Liver (tissue), 9 donors: ENCODE measurements around the gene NLRP6. TPM values are rescaled to one million over a fixed set of nuclear protein-coding genes. Genes with fewer than 3 reads are reported as not detected.

Source experiments
- DNase-seq: peaks from one replicate; pipeline ENCODE4 v3.0.0-alpha.2; 2017; ENCODE audit warnings: low spot score
- H3K27ac ChIP-seq, 2 donors: one replicate each; pipeline ENCODE4 v1.7.0; 2013; ENCODE audit warnings: inconsistent platforms in 2 of 2, low read length in 2 of 2, control low read depth in 1 of 2, low read depth in 1 of 2, mild to moderate bottlenecking in 1 of 2
- H3K27me3 ChIP-seq, 4 donors: one replicate each; pipeline versions ENCODE4 v1.6.1 to v1.7.0; 2013; ENCODE audit warnings: low read length in 3 of 4, inconsistent platforms in 1 of 4, mild to moderate bottlenecking in 1 of 4, moderate library complexity in 1 of 4; ENCODE audit not compliant: control insufficient read depth in 4 of 4, insufficient read depth in 4 of 4
- H3K36me3 ChIP-seq, 4 donors: one replicate each; pipeline versions ENCODE4 v1.6.1 to v1.7.0; 2013; ENCODE audit warnings: low read length in 3 of 4, mild to moderate bottlenecking in 3 of 4, low read depth in 1 of 4, moderate library complexity in 1 of 4; ENCODE audit not compliant: control insufficient read depth in 4 of 4, insufficient read depth in 3 of 4
- H3K4me1 ChIP-seq, 4 donors: one replicate each; pipeline versions ENCODE4 v1.6.1 to v1.7.0; 2013; ENCODE audit warnings: low read length in 3 of 4, mild to moderate bottlenecking in 3 of 4, moderate library complexity in 1 of 4; ENCODE audit not compliant: control insufficient read depth in 4 of 4, insufficient read depth in 4 of 4
- H3K4me3 ChIP-seq, 3 donors: one replicate each; pipeline versions ENCODE4 v1.6.1 to v1.7.0; 2013; ENCODE audit warnings: low read length in 3 of 3, control low read depth in 1 of 3, low read depth in 1 of 3, mild to moderate bottlenecking in 1 of 3
- H3K9ac ChIP-seq, 2 donors: one replicate each; pipeline ENCODE4 v1.7.0; 2013; ENCODE audit warnings: low read length in 2 of 2, mild to moderate bottlenecking in 2 of 2, moderate library complexity in 2 of 2, control low read depth in 1 of 2, low read depth in 1 of 2
- H3K9me3 ChIP-seq, 4 donors: one replicate each; pipeline versions ENCODE4 v1.6.1 to v1.7.0; 2013; ENCODE audit warnings: low read length in 3 of 4; ENCODE audit not compliant: control insufficient read depth in 4 of 4
- EGR1 ChIP-seq, 2 donors: IDR thresholded peaks; 2 replicates each; pipeline ENCODE4 v1.6.1; 2016 to 2018; ENCODE audit warnings: antibody characterized with exemption in 2 of 2, low read depth in 2 of 2
- FOXA1 ChIP-seq: IDR thresholded peaks from 2 replicates; pipeline ENCODE4 v1.6.1; 2016; ENCODE audit warnings: antibody characterized with exemption
- FOXA2 ChIP-seq: IDR thresholded peaks from 2 replicates; pipeline ENCODE4 v1.6.1; 2016; ENCODE audit warnings: antibody characterized with exemption
- GABPA ChIP-seq, 2 donors: IDR thresholded peaks in 1 of 2; conservative IDR thresholded peaks in 1 of 2; 2 replicates each; pipeline ENCODE4 v1.6.1; 2016; ENCODE audit warnings: antibody characterized with exemption in 2 of 2, mild to moderate bottlenecking in 1 of 2, moderate library complexity in 1 of 2
- HNF4A ChIP-seq, 2 donors: conservative IDR thresholded peaks; 2 replicates each; pipeline ENCODE4 v1.6.1; 2016; ENCODE audit warnings: antibody characterized with exemption in 2 of 2, mild to moderate bottlenecking in 2 of 2
- HNF4G ChIP-seq: IDR thresholded peaks from 2 replicates; pipeline ENCODE4 v1.6.1; 2016; ENCODE audit warnings: antibody characterized with exemption
- JUND ChIP-seq, 2 donors: IDR thresholded peaks; 2 replicates each; pipeline ENCODE4 v1.6.1; 2016; ENCODE audit warnings: antibody characterized with exemption in 2 of 2
- RAD21 ChIP-seq, 2 donors: IDR thresholded peaks; 2 replicates each; pipeline ENCODE4 v1.6.1; 2016; ENCODE audit warnings: antibody characterized with exemption in 2 of 2, mild to moderate bottlenecking in 2 of 2
- RXRA ChIP-seq, 2 donors: IDR thresholded peaks; 2 replicates each; pipeline ENCODE4 v1.6.1; 2017 to 2018; ENCODE audit warnings: antibody characterized with exemption in 2 of 2, mild to moderate bottlenecking in 1 of 2
- SP1 ChIP-seq: IDR thresholded peaks from 2 replicates; pipeline ENCODE4 v1.6.1; 2018; ENCODE audit warnings: antibody characterized with exemption, mild to moderate bottlenecking
- YY1 ChIP-seq: IDR thresholded peaks from 2 replicates; pipeline ENCODE4 v1.6.1; 2016; ENCODE audit warnings: antibody characterized with exemption, mild to moderate bottlenecking
- WGBS: extraction: QIAGEN DNeasy Blood & Tissue Kit; methylation state at CpG from one replicate; pipeline ENCODE4 v1.1.7; 2013; 5-methylcytosine and 5-hydroxymethylcytosine counted together
- polyA plus RNA-seq, 2 donors: library from polyadenylated mRNA; stranded (reverse) in 1 of 2; unstranded in 1 of 2; fragments of 200-250 nt in 1 of 2; fragments of >200 nt in 1 of 2; fragmentation: Nextera tagmentation in 1 of 2; extraction: Ambion mirVana in 1 of 2; gene quantifications; one replicate each; pipeline versions ENCODE4 v1.2.1 to v1.2.3, GENCODE V29; 2013 to 2015
- total RNA-seq, 2 donors: library from RNA; depleted of rRNA; stranded (reverse); fragments of >200 nt; gene quantifications; one replicate each; pipeline ENCODE4 v1.2.3, GENCODE V29; 2014
- TF ChIP-seq, protein P1 (sequence below): IDR thresholded peaks from 2 replicates; pipeline ENCODE4 v1.6.1; 2016; ENCODE audit warnings: antibody characterized with exemption
- TF ChIP-seq, protein P2 (sequence below): fragments of 150-350 bp; IDR thresholded peaks from 2 replicates; pipeline ENCODE4 v1.5.1; 2017; ENCODE audit warnings: improper control_type of control experiment, low read depth, low read length; ENCODE audit not compliant: missing input control
- TF ChIP-seq, protein P3 (sequence below): IDR thresholded peaks from 2 replicates; pipeline ENCODE4 v1.6.1; 2016; ENCODE audit warnings: antibody characterized with exemption
- TF ChIP-seq, protein P4 (sequence below): IDR thresholded peaks from 2 replicates; pipeline ENCODE4 v1.6.1; 2016; ENCODE audit warnings: antibody characterized with exemption, mild to moderate bottlenecking
- TF ChIP-seq, protein P5 (sequence below): IDR thresholded peaks from 2 replicates; pipeline ENCODE4 v1.6.1; 2016; ENCODE audit warnings: antibody characterized with exemption
- donor health status: healthy.
- donor health status: healthy.
- donor health status: healthy.
- donor health status: healthy.
- donor health status: healthy.

Gene NLRP6
- total and polyA plus RNA-seq, 4 donors, result 0.05 to 5.7 (median 0.97) TPM

DNA sequence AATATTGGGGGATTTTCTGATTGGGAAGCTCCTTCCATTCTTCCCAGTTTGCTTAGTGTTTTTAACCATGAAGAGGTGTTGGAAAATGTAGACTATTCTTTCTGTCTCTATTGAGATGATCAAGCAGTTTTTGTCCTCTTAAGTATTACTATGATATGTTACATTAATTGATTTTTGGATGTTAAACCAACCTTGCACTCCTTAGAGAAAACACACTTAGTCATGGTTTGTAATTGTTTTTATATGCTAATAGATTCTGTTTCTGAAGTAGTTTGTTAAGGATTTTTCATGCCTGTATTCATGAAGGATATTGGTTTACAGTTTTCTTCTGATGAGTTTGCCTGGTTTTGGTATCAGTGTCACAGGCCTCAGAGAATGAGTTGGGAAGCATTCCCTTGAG is 2.0 kb upstream of the NLRP6 start:
- Histone ChIP-seq H3K36me3 (no peaks in the 10 kb centered on the region), H3K27me3 (no peaks in the 10 kb centered on the region), H3K9ac (no peak overlapping the region), H3K4me1 (peaks cover 7 to 32% (median 25%) of the 10 kb centered on the region in 4 donors), H3K27ac (no peak overlapping the region), H3K4me3 (no peak overlapping the region), H3K9me3 (no peaks in the 10 kb centered on the region)
- TF ChIP-seq GABPA (IDR thresholded peaks at IDR 0.05 in 1 of 2, conservative IDR thresholded peaks at IDR 0.05 in 1 of 2), result no peak
- TF ChIP-seq YY1, result no peak
- TF ChIP-seq HNF4A (conservative IDR thresholded peaks at IDR 0.05), result no peak
- TF ChIP-seq FOXA2, result no peak
- no peak for TF ChIP-seq RXRA (IDR thresholded peaks at IDR 0.05)
- TF ChIP-seq HNF4G, result no peak
- no peak for TF ChIP-seq FOXA1
- DNase-seq, result no peak

DNA sequence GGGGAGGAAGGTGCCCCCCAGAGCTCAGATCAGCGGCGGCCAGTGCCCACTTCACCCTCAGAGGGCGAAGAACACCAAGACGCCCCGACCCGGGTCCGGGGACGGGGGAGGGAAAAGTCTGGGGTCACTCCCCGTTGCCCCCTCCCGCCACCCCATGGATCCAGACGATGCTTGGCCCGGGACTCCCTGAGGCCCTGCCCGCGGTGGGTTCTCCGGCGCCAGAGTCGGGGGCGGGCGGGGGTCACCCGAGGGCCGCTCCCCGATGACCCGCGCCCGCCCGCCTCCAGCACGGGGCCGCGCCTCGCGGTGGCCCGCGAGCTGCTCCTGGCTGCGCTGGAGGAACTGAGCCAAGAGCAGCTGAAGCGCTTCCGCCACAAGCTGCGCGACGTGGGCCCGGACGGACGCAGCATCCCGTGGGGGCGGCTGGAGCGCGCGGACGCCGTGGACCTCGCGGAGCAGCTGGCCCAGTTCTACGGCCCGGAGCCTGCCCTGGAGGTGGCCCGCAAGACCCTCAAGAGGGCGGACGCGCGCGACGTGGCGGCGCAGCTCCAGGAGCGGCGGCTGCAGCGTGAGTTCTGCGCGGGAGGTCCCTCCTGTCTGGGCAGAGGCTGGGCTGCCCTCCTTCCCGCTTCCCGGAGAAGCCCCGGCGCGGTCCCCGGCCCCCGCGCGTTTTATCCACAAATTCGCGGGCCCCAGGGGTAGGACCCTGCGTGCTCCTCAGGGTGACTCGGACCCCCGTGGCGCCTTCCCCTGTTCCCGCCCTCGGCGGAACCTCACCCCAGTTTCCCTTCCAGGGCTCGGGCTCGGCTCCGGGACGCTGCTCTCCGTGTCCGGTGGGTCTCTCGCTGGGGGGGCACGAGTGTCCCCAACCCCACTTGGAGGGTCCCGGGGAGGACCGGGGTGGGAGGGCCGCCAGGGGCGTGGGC is 1.1 kb downstream of the NLRP6 start:
- Histone ChIP-seq H3K36me3 (no peaks in the 10 kb centered on the region), H3K4me1 (peaks cover 12 to 43% (median 30%) of the 10 kb centered on the region in 4 donors), H3K4me3 (peak overlapping the region; percentile 56 to 65 (median 61)), H3K9me3 (no peaks in the 10 kb centered on the region), H3K27me3 (no peaks in the 10 kb centered on the region), H3K27ac (peak overlapping the region; percentile 68 to 72), H3K9ac (peak overlapping the region in 1 of 2 donors; percentile 52)
- 13% methylated on average over 97 of the region's 97 CpGs for WGBS
- DNase-seq, result no peak
- TF ChIP-seq, protein P1, sequence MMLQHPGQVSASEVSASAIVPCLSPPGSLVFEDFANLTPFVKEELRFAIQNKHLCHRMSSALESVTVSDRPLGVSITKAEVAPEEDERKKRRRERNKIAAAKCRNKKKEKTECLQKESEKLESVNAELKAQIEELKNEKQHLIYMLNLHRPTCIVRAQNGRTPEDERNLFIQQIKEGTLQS, result no peak
- TF ChIP-seq, protein P2, sequence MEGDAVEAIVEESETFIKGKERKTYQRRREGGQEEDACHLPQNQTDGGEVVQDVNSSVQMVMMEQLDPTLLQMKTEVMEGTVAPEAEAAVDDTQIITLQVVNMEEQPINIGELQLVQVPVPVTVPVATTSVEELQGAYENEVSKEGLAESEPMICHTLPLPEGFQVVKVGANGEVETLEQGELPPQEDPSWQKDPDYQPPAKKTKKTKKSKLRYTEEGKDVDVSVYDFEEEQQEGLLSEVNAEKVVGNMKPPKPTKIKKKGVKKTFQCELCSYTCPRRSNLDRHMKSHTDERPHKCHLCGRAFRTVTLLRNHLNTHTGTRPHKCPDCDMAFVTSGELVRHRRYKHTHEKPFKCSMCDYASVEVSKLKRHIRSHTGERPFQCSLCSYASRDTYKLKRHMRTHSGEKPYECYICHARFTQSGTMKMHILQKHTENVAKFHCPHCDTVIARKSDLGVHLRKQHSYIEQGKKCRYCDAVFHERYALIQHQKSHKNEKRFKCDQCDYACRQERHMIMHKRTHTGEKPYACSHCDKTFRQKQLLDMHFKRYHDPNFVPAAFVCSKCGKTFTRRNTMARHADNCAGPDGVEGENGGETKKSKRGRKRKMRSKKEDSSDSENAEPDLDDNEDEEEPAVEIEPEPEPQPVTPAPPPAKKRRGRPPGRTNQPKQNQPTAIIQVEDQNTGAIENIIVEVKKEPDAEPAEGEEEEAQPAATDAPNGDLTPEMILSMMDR, result no peak
- no peak for TF ChIP-seq RXRA (IDR thresholded peaks at IDR 0.05)
- TF ChIP-seq YY1, result no peak
- TF ChIP-seq, protein P3, sequence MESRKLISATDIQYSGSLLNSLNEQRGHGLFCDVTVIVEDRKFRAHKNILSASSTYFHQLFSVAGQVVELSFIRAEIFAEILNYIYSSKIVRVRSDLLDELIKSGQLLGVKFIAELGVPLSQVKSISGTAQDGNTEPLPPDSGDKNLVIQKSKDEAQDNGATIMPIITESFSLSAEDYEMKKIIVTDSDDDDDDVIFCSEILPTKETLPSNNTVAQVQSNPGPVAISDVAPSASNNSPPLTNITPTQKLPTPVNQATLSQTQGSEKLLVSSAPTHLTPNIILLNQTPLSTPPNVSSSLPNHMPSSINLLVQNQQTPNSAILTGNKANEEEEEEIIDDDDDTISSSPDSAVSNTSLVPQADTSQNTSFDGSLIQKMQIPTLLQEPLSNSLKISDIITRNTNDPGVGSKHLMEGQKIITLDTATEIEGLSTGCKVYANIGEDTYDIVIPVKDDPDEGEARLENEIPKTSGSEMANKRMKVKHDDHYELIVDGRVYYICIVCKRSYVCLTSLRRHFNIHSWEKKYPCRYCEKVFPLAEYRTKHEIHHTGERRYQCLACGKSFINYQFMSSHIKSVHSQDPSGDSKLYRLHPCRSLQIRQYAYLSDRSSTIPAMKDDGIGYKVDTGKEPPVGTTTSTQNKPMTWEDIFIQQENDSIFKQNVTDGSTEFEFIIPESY, result no peak
- no peak for TF ChIP-seq FOXA1
- TF ChIP-seq, protein P4, sequence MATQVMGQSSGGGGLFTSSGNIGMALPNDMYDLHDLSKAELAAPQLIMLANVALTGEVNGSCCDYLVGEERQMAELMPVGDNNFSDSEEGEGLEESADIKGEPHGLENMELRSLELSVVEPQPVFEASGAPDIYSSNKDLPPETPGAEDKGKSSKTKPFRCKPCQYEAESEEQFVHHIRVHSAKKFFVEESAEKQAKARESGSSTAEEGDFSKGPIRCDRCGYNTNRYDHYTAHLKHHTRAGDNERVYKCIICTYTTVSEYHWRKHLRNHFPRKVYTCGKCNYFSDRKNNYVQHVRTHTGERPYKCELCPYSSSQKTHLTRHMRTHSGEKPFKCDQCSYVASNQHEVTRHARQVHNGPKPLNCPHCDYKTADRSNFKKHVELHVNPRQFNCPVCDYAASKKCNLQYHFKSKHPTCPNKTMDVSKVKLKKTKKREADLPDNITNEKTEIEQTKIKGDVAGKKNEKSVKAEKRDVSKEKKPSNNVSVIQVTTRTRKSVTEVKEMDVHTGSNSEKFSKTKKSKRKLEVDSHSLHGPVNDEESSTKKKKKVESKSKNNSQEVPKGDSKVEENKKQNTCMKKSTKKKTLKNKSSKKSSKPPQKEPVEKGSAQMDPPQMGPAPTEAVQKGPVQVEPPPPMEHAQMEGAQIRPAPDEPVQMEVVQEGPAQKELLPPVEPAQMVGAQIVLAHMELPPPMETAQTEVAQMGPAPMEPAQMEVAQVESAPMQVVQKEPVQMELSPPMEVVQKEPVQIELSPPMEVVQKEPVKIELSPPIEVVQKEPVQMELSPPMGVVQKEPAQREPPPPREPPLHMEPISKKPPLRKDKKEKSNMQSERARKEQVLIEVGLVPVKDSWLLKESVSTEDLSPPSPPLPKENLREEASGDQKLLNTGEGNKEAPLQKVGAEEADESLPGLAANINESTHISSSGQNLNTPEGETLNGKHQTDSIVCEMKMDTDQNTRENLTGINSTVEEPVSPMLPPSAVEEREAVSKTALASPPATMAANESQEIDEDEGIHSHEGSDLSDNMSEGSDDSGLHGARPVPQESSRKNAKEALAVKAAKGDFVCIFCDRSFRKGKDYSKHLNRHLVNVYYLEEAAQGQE, result no peak
- TF ChIP-seq RAD21 (IDR thresholded peaks at IDR 0.05), result no peak
- no peak for TF ChIP-seq EGR1 (IDR thresholded peaks at IDR 0.05; ENCODE audit: low read depth in 2 of 2)
- TF ChIP-seq, protein P5, sequence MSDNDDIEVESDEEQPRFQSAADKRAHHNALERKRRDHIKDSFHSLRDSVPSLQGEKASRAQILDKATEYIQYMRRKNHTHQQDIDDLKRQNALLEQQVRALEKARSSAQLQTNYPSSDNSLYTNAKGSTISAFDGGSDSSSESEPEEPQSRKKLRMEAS, result no peak
- no peak for TF ChIP-seq HNF4G
- TF ChIP-seq FOXA2, result no peak
- TF ChIP-seq SP1, result no peak
- TF ChIP-seq HNF4A (conservative IDR thresholded peaks at IDR 0.05), result no peak
- no peak for TF ChIP-seq JUND (IDR thresholded peaks at IDR 0.05)
